K562 (cell line): ENCODE data around the gene NRCAM. TPM values are rescaled to one million over a fixed set of nuclear protein-coding genes. Genes with fewer than 3 reads are reported as not detected.

Experiments used
- ATF4 ChIP-seq: fragments of 450-650 bp; formaldehyde crosslinking; IDR thresholded peaks from 2 replicates; pipeline ENCODE4 v1.4.0; 2022; ENCODE audit warnings: mild to moderate bottlenecking, moderate library complexity
- BCL6 ChIP-seq: fragments of 250-450 bp; sonication (Bioruptor Pico); IDR thresholded peaks from 2 replicates; pipeline ENCODE4 v1.4.0; 2020
- CHD1 ChIP-seq: fragments of 200-600 bp; sonication (generic); IDR thresholded peaks from one replicate; pipeline ENCODE4 v1.6.1; 2012; ENCODE audit warnings: mild to moderate bottlenecking, moderate library complexity, low read length, inconsistent platforms
- FOXP4 ChIP-seq: sonication (generic); formaldehyde crosslinking; IDR thresholded peaks from 2 replicates; pipeline ENCODE4 v1.8.0; 2022; ENCODE audit warnings: mild to moderate bottlenecking, missing genetic modification reagents, borderline replicate concordance
- MEF2D ChIP-seq: conservative IDR thresholded peaks from 2 replicates; pipeline ENCODE4 v1.6.1; 2016; ENCODE audit warnings: low read depth, missing genetic modification characterization, missing compliant biosample characterization
- PBX2 ChIP-seq, 2 experiments: IDR thresholded peaks in 1 of 2; conservative IDR thresholded peaks in 1 of 2; 2 replicates each; pipeline ENCODE4 v1.6.1; 2016; ENCODE audit warnings: low read depth in 2 of 2, mild to moderate bottlenecking in 1 of 2, missing compliant biosample characterization in 1 of 2, missing genetic modification characterization in 1 of 2, moderate library complexity in 1 of 2
- TAF15 ChIP-seq: fragments of 200-400 bp; formaldehyde crosslinking; IDR thresholded peaks from 2 replicates; pipeline ENCODE4 v1.6.1; 2017; ENCODE audit warnings: mild to moderate bottlenecking, low read depth, low read length, moderate library complexity
- TAF9B ChIP-seq: fragments of 450-650 bp; IDR thresholded peaks from 2 replicates; pipeline ENCODE4 v1.6.1; 2018; ENCODE audit warnings: mild to moderate bottlenecking; ENCODE audit not compliant: partially characterized antibody
- ZBTB40 ChIP-seq, 2 experiments: fragments of 450-650 bp in 1 of 2; sonication (generic) in 1 of 2; formaldehyde crosslinking in 1 of 2; IDR thresholded peaks; 2 replicates each; pipeline versions ENCODE4 v1.7.1 to v1.9.0; 2016 to 2022; ENCODE audit warnings: inconsistent platforms in 1 of 2, mild to moderate bottlenecking in 1 of 2, missing genetic modification reagents in 1 of 2
- ZNF23 ChIP-seq: fragments of 250-450 bp; sonication (Bioruptor Pico); IDR thresholded peaks from 2 replicates; pipeline ENCODE4 v1.4.0; 2020; ENCODE audit warnings: mild to moderate bottlenecking
- ZNF589 ChIP-seq: fragments of 200-800 bp; sonication (Bioruptor generic); IDR thresholded peaks from 2 replicates; pipeline ENCODE4 v1.6.1; 2016; ENCODE audit warnings: low read depth, missing genetic modification characterization, missing compliant biosample characterization
- polyA plus RNA-seq, 8 experiments: library from polyadenylated mRNA; depleted of rRNA in 4 of 8; stranded (reverse) in 5 of 8; unstranded in 3 of 8; fragments of >200 nt; fragmentation: Nextera tagmentation in 2 of 8; fragmentation: Illumina TruSeq in 1 of 8; extraction: Ambion mirVana in 2 of 8; extraction: Trizol in 1 of 8; gene quantifications; 2 replicates each; pipeline versions ENCODE4 v1.2.1 to v1.2.3, GENCODE V29; 2011 to 2014; ENCODE audit warnings: inconsistent platforms in 1 of 8, missing spikeins in 1 of 8
- total RNA-seq, 7 experiments: library from RNA; depleted of rRNA in 6 of 7; stranded (reverse); fragments of >200 nt in 6 of 7; fragmentation: Illumina TruSeq in 2 of 7; extraction: Trizol in 2 of 7; gene quantifications; 2 replicates each; pipeline versions ENCODE4 v1.2.1 to v1.2.3, GENCODE V29; 2011 to 2021; ENCODE audit warnings: low replicate concordance in 1 of 7

The NRCAM gene
- total and polyA plus RNA-seq, 9 of the 15 experiments (the other 6 are each of a cell fraction or from before 2014, with no cell fraction given), result 0.03 to 0.54 (median 0.12) TPM; not detected in 1

GRCh38 chr7:108235451-108236061 lies 220.7 kb downstream of the NRCAM start (continued):
- TF ChIP-seq ZBTB40 (IDR thresholded peaks at IDR 0.05), result peak; percentile 54; the same call in 1 of the 2 replicates
- TF ChIP-seq ZBTB40 (CRISPR knock-in tag; IDR thresholded peaks at IDR 0.05), result no peak
- no peak for TF ChIP-seq ZNF23 (CRISPR knock-in tag)
- no peak for TF ChIP-seq FOXP4 (CRISPR knock-in tag)
- TF ChIP-seq CHD1, result no peak
- no peak for TF ChIP-seq PBX2 (CRISPR knock-in tag; IDR thresholded peaks at IDR 0.05; ENCODE audit: low read depth)
- no peak for TF ChIP-seq PBX2 (tag; conservative IDR thresholded peaks at IDR 0.05; ENCODE audit: low read depth)
- 0 out of 2 replicates have a peak, but pooled peaks have one; percentile 54 for TF ChIP-seq MEF2D (tag)
- TF ChIP-seq ATF4 (CRISPR knock-in tag), result peak; percentile 68; the same call in 1 of the 2 replicates
- TF ChIP-seq ZNF589 (CRISPR knock-in tag), result no peak
- TF ChIP-seq BCL6 (CRISPR knock-in tag), result peak; percentile 47; the same call in 1 of the 2 replicates
- no peak for TF ChIP-seq TAF9B
- TF ChIP-seq TAF15, result no peak
